HepG2 (cell line): ENCODE results near the gene DUSP9. TPM values are rescaled to one million over a fixed set of nuclear protein-coding genes. Genes with fewer than 3 reads are reported as not detected.

Source experiments
- ELF3 ChIP-seq: IDR thresholded peaks from 2 replicates; pipeline ENCODE4 v1.6.1; 2016; ENCODE audit warnings: missing genetic modification reagents, missing compliant biosample characterization
- NAIF1 ChIP-seq: sonication (generic); formaldehyde crosslinking; IDR thresholded peaks from 2 replicates; pipeline ENCODE4 v1.5.0; 2020; ENCODE audit warnings: mild to moderate bottlenecking, missing genetic modification reagents, borderline replicate concordance
- PAWR ChIP-seq: sonication (generic); formaldehyde crosslinking; IDR thresholded peaks from 2 replicates; pipeline ENCODE4 v1.4.0; 2020; ENCODE audit warnings: missing genetic modification reagents, mild to moderate bottlenecking, borderline replicate concordance
- RFX1 ChIP-seq: fragments of 450-650 bp; IDR thresholded peaks from 2 replicates; pipeline ENCODE4 v1.6.1; 2017
- SNAPC2 ChIP-seq: sonication (generic); formaldehyde crosslinking; IDR thresholded peaks from 2 replicates; pipeline ENCODE4 v1.8.1; 2022; ENCODE audit warnings: mild to moderate bottlenecking, missing genetic modification reagents
- SRSF1 ChIP-seq: fragments of 200-400 bp; formaldehyde crosslinking; optimal IDR thresholded peaks from 2 replicates; pipeline ENCODE3; 2017; ENCODE audit warnings: mild to moderate bottlenecking, low read depth, low read length, moderate library complexity
- TAF15 ChIP-seq: fragments of 200-400 bp; formaldehyde crosslinking; IDR thresholded peaks from one replicate; pipeline ENCODE4 v1.6.1; 2018; ENCODE audit warnings: mild to moderate bottlenecking, low read depth, low read length; ENCODE audit not compliant: poor library complexity, severe bottlenecking
- THYN1 ChIP-seq: sonication (generic); formaldehyde crosslinking; IDR thresholded peaks from 2 replicates; pipeline ENCODE4 v1.8.1; 2023; ENCODE audit warnings: low read depth, mild to moderate bottlenecking, moderate library complexity, missing genetic modification reagents, borderline replicate concordance
- XBP1 ChIP-seq: sonication (generic); formaldehyde crosslinking; IDR thresholded peaks from 2 replicates; pipeline ENCODE4 v1.5.0; 2020; ENCODE audit warnings: missing genetic modification reagents
- ZMYM3 ChIP-seq: sonication (generic); formaldehyde crosslinking; IDR thresholded peaks from 2 replicates; pipeline ENCODE4 v1.5.1; 2020; ENCODE audit warnings: mild to moderate bottlenecking, missing genetic modification reagents
- ZNF3 ChIP-seq: IDR thresholded peaks from 2 replicates; pipeline ENCODE4 v1.7.0; 2017; ENCODE audit warnings: inconsistent platforms
- ZNF337 ChIP-seq: sonication (generic); formaldehyde crosslinking; IDR thresholded peaks from 2 replicates; pipeline ENCODE4 v1.5.1; 2020; ENCODE audit warnings: missing genetic modification reagents, low read depth, mild to moderate bottlenecking, borderline replicate concordance
- ZNF510 ChIP-seq: sonication (generic); formaldehyde crosslinking; IDR thresholded peaks from 2 replicates; pipeline ENCODE4 v1.4.0; 2020; ENCODE audit warnings: low read depth, mild to moderate bottlenecking, missing genetic modification reagents
- ZNF564 ChIP-seq: sonication (generic); formaldehyde crosslinking; IDR thresholded peaks from 2 replicates; pipeline ENCODE4 v1.8.1; 2023; ENCODE audit warnings: mild to moderate bottlenecking, missing genetic modification reagents
- ZNF629 ChIP-seq: sonication (generic); formaldehyde crosslinking; conservative IDR thresholded peaks from 2 replicates; pipeline ENCODE4 v1.5.0; 2020; ENCODE audit warnings: missing genetic modification reagents
- ZNF766 ChIP-seq: sonication (generic); formaldehyde crosslinking; IDR thresholded peaks from 2 replicates; pipeline ENCODE4 v1.5.0; 2020; ENCODE audit warnings: missing genetic modification reagents, borderline replicate concordance
- ZNF773 ChIP-seq: sonication (generic); formaldehyde crosslinking; IDR thresholded peaks from 2 replicates; pipeline ENCODE4 v1.4.0; 2020; ENCODE audit warnings: missing genetic modification reagents, borderline replicate concordance
- polyA plus RNA-seq, 8 experiments: library from polyadenylated mRNA; depleted of rRNA in 3 of 8; stranded (reverse) in 7 of 8; unstranded in 1 of 8; fragments of >200 nt; fragmentation: Illumina TruSeq in 4 of 8; extraction: Trizol in 4 of 8; gene quantifications; 2 replicates each; pipeline versions ENCODE4 v1.2.1 to v1.2.3, GENCODE V29; 2011 to 2016; ENCODE audit warnings: low read depth in 4 of 8, missing spikeins in 1 of 8, mixed read lengths in 1 of 8; ENCODE audit not compliant: insufficient read depth in 1 of 8
- total RNA-seq, 5 experiments: library from RNA; depleted of rRNA; stranded (reverse); fragments of >200 nt; fragmentation: Illumina TruSeq; extraction: Trizol; gene quantifications; 2 replicates each; pipeline ENCODE4 v1.2.3, GENCODE V29; 2016; ENCODE audit warnings: low read depth in 1 of 5
- TF ChIP-seq, protein P1 (sequence below): sonication (generic); formaldehyde crosslinking; IDR thresholded peaks from 2 replicates; pipeline ENCODE4 v1.4.0; 2020; ENCODE audit warnings: missing genetic modification reagents
- TF ChIP-seq, protein P2 (sequence below): sonication (generic); formaldehyde crosslinking; IDR thresholded peaks from 2 replicates; pipeline ENCODE4 v1.5.0; 2020; ENCODE audit warnings: mild to moderate bottlenecking, missing genetic modification reagents, borderline replicate concordance
- TF ChIP-seq, protein P3 (sequence below): sonication (generic); formaldehyde crosslinking; IDR thresholded peaks from 2 replicates; pipeline ENCODE4 v1.4.0; 2020; ENCODE audit warnings: missing genetic modification reagents

DUSP9 gene
- total and polyA plus RNA-seq, 2 of the 13 experiments (the other 11 are each of a cell fraction or from before 2014, with no cell fraction given): 235 to 435 TPM

DNA sequence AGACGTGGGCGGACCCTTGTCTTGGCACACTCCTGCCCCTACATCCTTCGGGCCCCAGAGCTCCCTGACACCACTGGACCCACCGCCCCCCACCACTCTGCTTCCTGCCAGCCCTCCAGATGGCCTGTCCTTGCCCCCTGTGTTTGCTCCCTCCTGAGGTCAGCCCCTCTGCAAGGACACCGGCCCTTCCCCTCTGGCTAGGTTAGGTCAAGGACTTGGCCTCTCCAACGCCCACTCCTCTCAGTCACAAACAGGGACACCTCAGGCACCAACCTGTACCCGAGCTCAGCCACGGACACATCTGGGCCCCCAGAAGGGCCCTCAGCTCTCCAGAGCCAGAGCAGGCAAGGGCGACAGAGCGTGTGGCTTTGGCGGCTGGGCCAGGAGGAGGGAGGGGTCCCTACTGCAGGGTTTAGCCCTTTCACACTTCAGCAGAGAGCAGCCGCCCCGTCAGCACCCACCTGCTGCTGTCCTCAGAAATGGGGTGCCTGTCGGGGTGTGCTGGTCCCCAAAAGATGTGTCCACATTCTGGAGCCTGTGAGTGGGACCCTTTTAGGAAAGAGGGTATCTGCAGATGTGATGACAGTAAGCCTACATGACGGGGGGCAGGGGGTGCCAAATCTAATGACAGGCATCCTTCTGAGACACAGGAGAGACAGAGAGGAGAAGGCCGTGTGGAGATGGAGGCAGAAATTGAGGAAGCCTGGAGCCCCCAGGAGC is 23.5 kb upstream of the DUSP9 start (continued):
- no peak for TF ChIP-seq TAF15
- no peak for TF ChIP-seq THYN1 (CRISPR knock-in tag)
- TF ChIP-seq ELF3 (CRISPR knock-in tag): no peak
- no peak for TF ChIP-seq ZNF564
- no peak for TF ChIP-seq SRSF1
- TF ChIP-seq, protein P1, sequence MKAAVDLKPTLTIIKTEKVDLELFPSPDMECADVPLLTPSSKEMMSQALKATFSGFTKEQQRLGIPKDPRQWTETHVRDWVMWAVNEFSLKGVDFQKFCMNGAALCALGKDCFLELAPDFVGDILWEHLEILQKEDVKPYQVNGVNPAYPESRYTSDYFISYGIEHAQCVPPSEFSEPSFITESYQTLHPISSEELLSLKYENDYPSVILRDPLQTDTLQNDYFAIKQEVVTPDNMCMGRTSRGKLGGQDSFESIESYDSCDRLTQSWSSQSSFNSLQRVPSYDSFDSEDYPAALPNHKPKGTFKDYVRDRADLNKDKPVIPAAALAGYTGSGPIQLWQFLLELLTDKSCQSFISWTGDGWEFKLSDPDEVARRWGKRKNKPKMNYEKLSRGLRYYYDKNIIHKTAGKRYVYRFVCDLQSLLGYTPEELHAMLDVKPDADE (CRISPR knock-in tag): no peak
- TF ChIP-seq, protein P2, sequence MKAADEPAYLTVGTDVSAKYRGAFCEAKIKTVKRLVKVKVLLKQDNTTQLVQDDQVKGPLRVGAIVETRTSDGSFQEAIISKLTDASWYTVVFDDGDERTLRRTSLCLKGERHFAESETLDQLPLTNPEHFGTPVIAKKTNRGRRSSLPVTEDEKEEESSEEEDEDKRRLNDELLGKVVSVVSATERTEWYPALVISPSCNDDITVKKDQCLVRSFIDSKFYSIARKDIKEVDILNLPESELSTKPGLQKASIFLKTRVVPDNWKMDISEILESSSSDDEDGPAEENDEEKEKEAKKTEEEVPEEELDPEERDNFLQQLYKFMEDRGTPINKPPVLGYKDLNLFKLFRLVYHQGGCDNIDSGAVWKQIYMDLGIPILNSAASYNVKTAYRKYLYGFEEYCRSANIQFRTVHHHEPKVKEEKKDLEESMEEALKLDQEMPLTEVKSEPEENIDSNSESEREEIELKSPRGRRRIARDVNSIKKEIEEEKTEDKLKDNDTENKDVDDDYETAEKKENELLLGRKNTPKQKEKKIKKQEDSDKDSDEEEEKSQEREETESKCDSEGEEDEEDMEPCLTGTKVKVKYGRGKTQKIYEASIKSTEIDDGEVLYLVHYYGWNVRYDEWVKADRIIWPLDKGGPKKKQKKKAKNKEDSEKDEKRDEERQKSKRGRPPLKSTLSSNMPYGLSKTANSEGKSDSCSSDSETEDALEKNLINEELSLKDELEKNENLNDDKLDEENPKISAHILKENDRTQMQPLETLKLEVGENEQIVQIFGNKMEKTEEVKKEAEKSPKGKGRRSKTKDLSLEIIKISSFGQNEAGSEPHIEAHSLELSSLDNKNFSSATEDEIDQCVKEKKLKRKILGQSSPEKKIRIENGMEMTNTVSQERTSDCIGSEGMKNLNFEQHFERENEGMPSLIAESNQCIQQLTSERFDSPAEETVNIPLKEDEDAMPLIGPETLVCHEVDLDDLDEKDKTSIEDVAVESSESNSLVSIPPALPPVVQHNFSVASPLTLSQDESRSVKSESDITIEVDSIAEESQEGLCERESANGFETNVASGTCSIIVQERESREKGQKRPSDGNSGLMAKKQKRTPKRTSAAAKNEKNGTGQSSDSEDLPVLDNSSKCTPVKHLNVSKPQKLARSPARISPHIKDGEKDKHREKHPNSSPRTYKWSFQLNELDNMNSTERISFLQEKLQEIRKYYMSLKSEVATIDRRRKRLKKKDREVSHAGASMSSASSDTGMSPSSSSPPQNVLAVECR (CRISPR knock-in tag): peak; percentile 29; the same call in 1 of the 2 replicates
- no peak for TF ChIP-seq XBP1 (CRISPR knock-in tag)
- TF ChIP-seq RFX1: no peak
- no peak for TF ChIP-seq ZNF766
- no peak for TF ChIP-seq NAIF1 (CRISPR knock-in tag)
- no peak for TF ChIP-seq ZNF629 (CRISPR knock-in tag)
- no peak for TF ChIP-seq ZNF3 (CRISPR knock-in tag)
- no peak for TF ChIP-seq PAWR (CRISPR knock-in tag)
- no peak for TF ChIP-seq ZNF337
- no peak for TF ChIP-seq ZNF773 (CRISPR knock-in tag)
- no peak for TF ChIP-seq ZMYM3 (CRISPR knock-in tag)
- TF ChIP-seq SNAPC2: no peak; the same call in 1 of the 2 replicates
- no peak for TF ChIP-seq ZNF510
- TF ChIP-seq, protein P3, sequence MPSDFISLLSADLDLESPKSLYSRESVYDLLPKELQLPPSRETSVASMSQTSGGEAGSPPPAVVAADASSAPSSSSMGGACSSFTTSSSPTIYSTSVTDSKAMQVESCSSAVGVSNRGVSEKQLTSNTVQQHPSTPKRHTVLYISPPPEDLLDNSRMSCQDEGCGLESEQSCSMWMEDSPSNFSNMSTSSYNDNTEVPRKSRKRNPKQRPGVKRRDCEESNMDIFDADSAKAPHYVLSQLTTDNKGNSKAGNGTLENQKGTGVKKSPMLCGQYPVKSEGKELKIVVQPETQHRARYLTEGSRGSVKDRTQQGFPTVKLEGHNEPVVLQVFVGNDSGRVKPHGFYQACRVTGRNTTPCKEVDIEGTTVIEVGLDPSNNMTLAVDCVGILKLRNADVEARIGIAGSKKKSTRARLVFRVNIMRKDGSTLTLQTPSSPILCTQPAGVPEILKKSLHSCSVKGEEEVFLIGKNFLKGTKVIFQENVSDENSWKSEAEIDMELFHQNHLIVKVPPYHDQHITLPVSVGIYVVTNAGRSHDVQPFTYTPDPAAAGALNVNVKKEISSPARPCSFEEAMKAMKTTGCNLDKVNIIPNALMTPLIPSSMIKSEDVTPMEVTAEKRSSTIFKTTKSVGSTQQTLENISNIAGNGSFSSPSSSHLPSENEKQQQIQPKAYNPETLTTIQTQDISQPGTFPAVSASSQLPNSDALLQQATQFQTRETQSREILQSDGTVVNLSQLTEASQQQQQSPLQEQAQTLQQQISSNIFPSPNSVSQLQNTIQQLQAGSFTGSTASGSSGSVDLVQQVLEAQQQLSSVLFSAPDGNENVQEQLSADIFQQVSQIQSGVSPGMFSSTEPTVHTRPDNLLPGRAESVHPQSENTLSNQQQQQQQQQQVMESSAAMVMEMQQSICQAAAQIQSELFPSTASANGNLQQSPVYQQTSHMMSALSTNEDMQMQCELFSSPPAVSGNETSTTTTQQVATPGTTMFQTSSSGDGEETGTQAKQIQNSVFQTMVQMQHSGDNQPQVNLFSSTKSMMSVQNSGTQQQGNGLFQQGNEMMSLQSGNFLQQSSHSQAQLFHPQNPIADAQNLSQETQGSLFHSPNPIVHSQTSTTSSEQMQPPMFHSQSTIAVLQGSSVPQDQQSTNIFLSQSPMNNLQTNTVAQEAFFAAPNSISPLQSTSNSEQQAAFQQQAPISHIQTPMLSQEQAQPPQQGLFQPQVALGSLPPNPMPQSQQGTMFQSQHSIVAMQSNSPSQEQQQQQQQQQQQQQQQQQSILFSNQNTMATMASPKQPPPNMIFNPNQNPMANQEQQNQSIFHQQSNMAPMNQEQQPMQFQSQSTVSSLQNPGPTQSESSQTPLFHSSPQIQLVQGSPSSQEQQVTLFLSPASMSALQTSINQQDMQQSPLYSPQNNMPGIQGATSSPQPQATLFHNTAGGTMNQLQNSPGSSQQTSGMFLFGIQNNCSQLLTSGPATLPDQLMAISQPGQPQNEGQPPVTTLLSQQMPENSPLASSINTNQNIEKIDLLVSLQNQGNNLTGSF (CRISPR knock-in tag): no peak
